Sigmoid colon (tissue), 3 donors: ENCODE results near the gene ELAPOR1.

Experiments used
- CTCF ChIP-seq, 4 experiments: fragments of 450-650 bp in 3 of 4; fragments of 200-600 bp in 1 of 4; IDR thresholded peaks; one replicate each; pipeline ENCODE4 v1.5.1; 2016 to 2019; ENCODE audit warnings: antibody characterized with exemption in 4 of 4, mild to moderate bottlenecking in 3 of 4, moderate library complexity in 2 of 4
- POLR2A ChIP-seq, 2 donors: fragments of 450-650 bp; IDR thresholded peaks; one replicate each; pipeline ENCODE4 v1.6.1; 2016; ENCODE audit warnings: antibody characterized with exemption in 2 of 2, mild to moderate bottlenecking in 2 of 2, moderate library complexity in 2 of 2

GRCh38 chr1:109069294-109069693 is 44.6 kb upstream of the ELAPOR1 start:
- TF ChIP-seq POLR2A (IDR thresholded peaks at IDR 0.05) = no peak
- no peak for TF ChIP-seq CTCF (IDR thresholded peaks at IDR 0.05)
